ENCODE measurements around the gene ADAMTSL2.

Gene ADAMTSL2

GRCh38 chr9:133604214-133604613 is 69.7 kb downstream of the ADAMTSL2 start:
- no peak overlapping the region for H3K4me2 ChIP-seq (ENCODE audit: low read length)
- H3K27me3 ChIP-seq (ENCODE audit: low read depth, low read length), result peaks cover 22% of the 10 kb centered on the region
- H3K4me3 ChIP-seq (ENCODE audit: low read length), result no peak overlapping the region
- no peaks in the 10 kb centered on the region for H3K9me3 ChIP-seq (ENCODE audit: insufficient read depth, low read length)
- no peak overlapping the region for H3K9ac ChIP-seq (ENCODE audit: low read length)
- H4K20me1 ChIP-seq (ENCODE audit: insufficient read depth, low read length), result no peaks in the 10 kb centered on the region
- no peaks in the 10 kb centered on the region for H3K79me2 ChIP-seq (ENCODE audit: low read length)
- no peak overlapping the region for H3K27ac ChIP-seq (ENCODE audit: low read length)
- H2AFZ ChIP-seq (ENCODE audit: low read depth, low read length), result no peak overlapping the region
- H3K4me1 ChIP-seq (ENCODE audit: low read length), result no peaks in the 10 kb centered on the region
- TF ChIP-seq, protein P1, sequence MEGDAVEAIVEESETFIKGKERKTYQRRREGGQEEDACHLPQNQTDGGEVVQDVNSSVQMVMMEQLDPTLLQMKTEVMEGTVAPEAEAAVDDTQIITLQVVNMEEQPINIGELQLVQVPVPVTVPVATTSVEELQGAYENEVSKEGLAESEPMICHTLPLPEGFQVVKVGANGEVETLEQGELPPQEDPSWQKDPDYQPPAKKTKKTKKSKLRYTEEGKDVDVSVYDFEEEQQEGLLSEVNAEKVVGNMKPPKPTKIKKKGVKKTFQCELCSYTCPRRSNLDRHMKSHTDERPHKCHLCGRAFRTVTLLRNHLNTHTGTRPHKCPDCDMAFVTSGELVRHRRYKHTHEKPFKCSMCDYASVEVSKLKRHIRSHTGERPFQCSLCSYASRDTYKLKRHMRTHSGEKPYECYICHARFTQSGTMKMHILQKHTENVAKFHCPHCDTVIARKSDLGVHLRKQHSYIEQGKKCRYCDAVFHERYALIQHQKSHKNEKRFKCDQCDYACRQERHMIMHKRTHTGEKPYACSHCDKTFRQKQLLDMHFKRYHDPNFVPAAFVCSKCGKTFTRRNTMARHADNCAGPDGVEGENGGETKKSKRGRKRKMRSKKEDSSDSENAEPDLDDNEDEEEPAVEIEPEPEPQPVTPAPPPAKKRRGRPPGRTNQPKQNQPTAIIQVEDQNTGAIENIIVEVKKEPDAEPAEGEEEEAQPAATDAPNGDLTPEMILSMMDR (IDR thresholded peaks at IDR 0.05; ENCODE audit: low read depth, low read length), result peak; percentile 40
- TF ChIP-seq EZH2phosphoT487 (IDR thresholded peaks at IDR 0.05; ENCODE audit: low read depth), result no peak
- H3K36me3 ChIP-seq (replicated peaks; ENCODE audit: low read depth, low read length), result no peaks in the 10 kb centered on the region

DNA sequence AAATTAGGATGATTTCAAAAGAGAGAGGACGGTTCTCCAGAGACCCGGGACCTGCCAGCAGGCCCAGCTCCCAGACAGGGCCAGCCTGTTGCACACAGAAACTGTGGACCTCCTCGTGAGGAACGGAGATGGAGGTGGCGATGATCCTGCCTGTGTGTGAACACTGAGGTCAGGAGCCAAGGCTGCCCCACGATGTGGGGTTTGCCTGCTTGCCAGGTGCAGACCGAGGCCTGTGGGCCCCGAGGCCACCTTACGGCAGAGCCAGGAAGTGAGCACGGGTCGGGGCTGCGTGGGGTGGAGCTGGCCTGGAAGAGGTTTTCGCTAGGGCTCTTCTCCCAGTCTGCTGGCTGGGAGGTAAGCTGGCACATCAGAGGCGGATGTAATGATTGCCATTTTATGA is 70.4 kb downstream of the ADAMTSL2 start:
- H3K79me2 ChIP-seq (ENCODE audit: low read length), result no peaks in the 10 kb centered on the region
- no peak overlapping the region for H3K27ac ChIP-seq (ENCODE audit: low read length)
- TF ChIP-seq, protein P1 (IDR thresholded peaks at IDR 0.05; ENCODE audit: low read depth, low read length), result no peak
- TF ChIP-seq EZH2phosphoT487 (IDR thresholded peaks at IDR 0.05; ENCODE audit: low read depth), result no peak
- no peaks in the 10 kb centered on the region for H4K20me1 ChIP-seq (ENCODE audit: insufficient read depth, low read length)
- H3K4me3 ChIP-seq (ENCODE audit: low read length), result no peak overlapping the region
- no peak overlapping the region for H3K9ac ChIP-seq (ENCODE audit: low read length)
- no peak overlapping the region for H3K4me2 ChIP-seq (ENCODE audit: low read length)
- no peaks in the 10 kb centered on the region for H3K4me1 ChIP-seq (ENCODE audit: low read length)
- H3K27me3 ChIP-seq (ENCODE audit: low read depth, low read length), result peaks cover 22% of the 10 kb centered on the region
- H3K36me3 ChIP-seq (replicated peaks; ENCODE audit: low read depth, low read length), result no peaks in the 10 kb centered on the region
- no peak overlapping the region for H2AFZ ChIP-seq (ENCODE audit: low read depth, low read length)
- H3K9me3 ChIP-seq (ENCODE audit: insufficient read depth, low read length), result no peaks in the 10 kb centered on the region

GRCh38 chr9:133605446-133605845 is 70.9 kb downstream of the ADAMTSL2 start:
- H3K9ac ChIP-seq (ENCODE audit: low read length), result no peak overlapping the region
- H4K20me1 ChIP-seq (ENCODE audit: insufficient read depth, low read length), result no peaks in the 10 kb centered on the region
- TF ChIP-seq, protein P1 (IDR thresholded peaks at IDR 0.05; ENCODE audit: low read depth, low read length), result no peak
- H3K4me2 ChIP-seq (ENCODE audit: low read length), result no peak overlapping the region
- H3K79me2 ChIP-seq (ENCODE audit: low read length), result no peaks in the 10 kb centered on the region
- no peak overlapping the region for H3K27ac ChIP-seq (ENCODE audit: low read length)
- peaks cover 22% of the 10 kb centered on the region for H3K27me3 ChIP-seq (ENCODE audit: low read depth, low read length)
- H2AFZ ChIP-seq (ENCODE audit: low read depth, low read length), result no peak overlapping the region
- no peak overlapping the region for H3K4me3 ChIP-seq (ENCODE audit: low read length)
- no peaks in the 10 kb centered on the region for H3K9me3 ChIP-seq (ENCODE audit: insufficient read depth, low read length)
- H3K36me3 ChIP-seq (replicated peaks; ENCODE audit: low read depth, low read length), result no peaks in the 10 kb centered on the region
- H3K4me1 ChIP-seq (ENCODE audit: low read length), result no peaks in the 10 kb centered on the region

- H3K79me2 ChIP-seq (ENCODE audit: low read length), result no peaks in the 10 kb centered on the region
- H3K9ac ChIP-seq (ENCODE audit: low read length), result no peak overlapping the region
- H3K36me3 ChIP-seq (replicated peaks; ENCODE audit: low read depth, low read length), result no peaks in the 10 kb centered on the region
- no peak overlapping the region for H3K4me3 ChIP-seq (ENCODE audit: low read length)
- H3K4me2 ChIP-seq (ENCODE audit: low read length), result no peak overlapping the region
- H3K27ac ChIP-seq (ENCODE audit: low read length), result no peak overlapping the region
- H3K27me3 ChIP-seq (ENCODE audit: low read depth, low read length), result peaks cover 29% of the 10 kb centered on the region
- H3K9me3 ChIP-seq (ENCODE audit: insufficient read depth, low read length), result no peaks in the 10 kb centered on the region
- no peaks in the 10 kb centered on the region for H3K4me1 ChIP-seq (ENCODE audit: low read length)
- H2AFZ ChIP-seq (ENCODE audit: low read depth, low read length), result no peak overlapping the region
- no peaks in the 10 kb centered on the region for H4K20me1 ChIP-seq (ENCODE audit: insufficient read depth, low read length)
- no peak for TF ChIP-seq EZH2phosphoT487 (IDR thresholded peaks at IDR 0.05; ENCODE audit: low read depth)
- TF ChIP-seq, protein P1 (IDR thresholded peaks at IDR 0.05; ENCODE audit: low read depth, low read length), result no peak
Observed at GRCh38 chr9:133605856-133606707, 71.6 kb downstream of the ADAMTSL2 start.
